NCI-H2107 (cell line): Measurements from ENCODE around the gene HTR1D.

Experiments
- DNase-seq: peaks from one replicate; lab custom pipeline; 2025; lab: John Stamatoyannopoulos, UW

Gene HTR1D

DNA sequence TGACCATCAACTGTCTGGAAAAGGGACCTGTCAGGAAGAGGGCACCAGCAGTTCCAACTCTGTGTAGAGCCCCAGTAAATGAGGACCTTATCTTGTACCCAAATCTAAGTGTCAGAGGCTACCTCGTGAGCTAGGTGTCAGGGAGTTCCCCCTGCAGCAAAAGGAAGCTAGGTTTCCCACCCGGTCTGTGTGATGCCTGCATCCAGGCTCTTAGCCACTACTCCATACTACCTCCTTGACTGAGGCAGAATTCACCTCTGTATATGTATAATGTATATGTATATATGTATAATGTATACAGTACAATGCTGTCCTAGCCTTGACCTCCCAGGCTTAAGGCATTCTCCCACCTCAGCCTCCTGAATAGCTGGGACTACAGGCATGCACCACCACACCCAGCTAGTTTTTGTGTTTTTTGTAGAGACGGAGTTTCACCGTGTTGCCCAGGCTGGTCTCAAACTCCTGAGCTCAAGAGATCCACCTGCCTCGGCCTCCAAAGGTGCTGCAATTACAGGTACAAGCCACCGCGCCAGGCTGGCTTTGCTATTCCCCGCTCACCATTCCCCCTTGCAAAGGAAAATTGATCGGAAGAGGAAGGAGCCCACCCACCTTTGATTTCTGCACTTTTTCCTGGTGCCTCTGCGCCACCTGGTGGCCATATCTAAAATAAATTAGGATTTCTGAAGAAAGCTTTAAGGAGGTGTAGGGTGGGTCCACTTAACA is 32.9 kb downstream of the HTR1D start:
- no peak for DNase-seq

GRCh38 chr1:23179862-23180261 is 37.4 kb downstream of the HTR1D start:
- DNase-seq = no peak

- no peak for DNase-seq
Observed at GRCh38 chr1:23178950-23179349, 38.4 kb downstream of the HTR1D start.

- DNase-seq = no peak
Observed at GRCh38 chr1:23178414-23178813, 38.9 kb downstream of the HTR1D start.

DNA sequence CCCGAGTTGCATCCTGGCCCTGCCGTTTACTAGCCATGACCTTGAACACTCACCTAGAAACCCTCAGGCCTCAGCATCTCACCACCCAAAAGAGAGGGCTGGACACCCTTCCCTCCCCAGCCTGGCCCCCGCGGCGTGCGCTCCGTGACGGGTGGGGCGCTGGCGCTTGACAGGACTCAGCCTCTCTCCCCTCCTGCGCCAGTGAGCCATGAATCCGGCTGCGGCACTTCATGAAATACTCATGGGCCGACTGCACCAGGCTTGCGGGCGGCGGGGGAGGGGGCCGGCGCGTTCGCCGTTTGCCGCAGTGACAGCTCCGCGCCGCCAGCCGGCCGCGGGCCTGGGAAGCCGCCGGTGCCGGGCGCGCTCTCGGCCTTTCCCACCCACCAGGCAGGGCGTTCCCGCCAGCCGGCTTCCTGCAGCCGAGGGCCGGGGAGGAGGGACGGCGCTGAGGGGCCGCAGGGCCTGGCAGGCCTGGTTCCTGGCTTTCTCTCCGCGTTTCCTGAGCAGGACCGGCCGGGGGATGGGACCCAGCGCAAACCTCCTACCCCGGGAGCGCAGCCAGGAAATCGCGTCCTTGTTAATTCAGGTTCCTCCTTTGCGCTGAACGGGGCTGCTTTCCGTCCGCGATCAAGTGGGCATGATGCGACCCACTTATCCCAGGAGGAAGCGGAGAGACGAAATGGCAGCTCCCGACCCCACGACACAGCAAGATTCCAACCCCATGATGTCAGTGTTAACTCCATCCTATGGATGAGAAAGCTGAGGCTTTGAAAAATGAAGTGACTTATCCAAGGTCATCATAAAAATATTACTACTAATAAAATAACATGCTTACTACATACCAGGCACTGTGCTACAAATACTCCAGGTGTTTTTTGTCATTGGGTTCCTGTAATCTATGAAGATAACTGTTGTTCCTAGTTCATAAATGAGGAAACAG is 39.6 kb downstream of the HTR1D start:
- DNase-seq = peak; percentile 41

GRCh38 chr1:23177031-23177430 is 40.3 kb downstream of the HTR1D start:
- no peak for DNase-seq

DNA sequence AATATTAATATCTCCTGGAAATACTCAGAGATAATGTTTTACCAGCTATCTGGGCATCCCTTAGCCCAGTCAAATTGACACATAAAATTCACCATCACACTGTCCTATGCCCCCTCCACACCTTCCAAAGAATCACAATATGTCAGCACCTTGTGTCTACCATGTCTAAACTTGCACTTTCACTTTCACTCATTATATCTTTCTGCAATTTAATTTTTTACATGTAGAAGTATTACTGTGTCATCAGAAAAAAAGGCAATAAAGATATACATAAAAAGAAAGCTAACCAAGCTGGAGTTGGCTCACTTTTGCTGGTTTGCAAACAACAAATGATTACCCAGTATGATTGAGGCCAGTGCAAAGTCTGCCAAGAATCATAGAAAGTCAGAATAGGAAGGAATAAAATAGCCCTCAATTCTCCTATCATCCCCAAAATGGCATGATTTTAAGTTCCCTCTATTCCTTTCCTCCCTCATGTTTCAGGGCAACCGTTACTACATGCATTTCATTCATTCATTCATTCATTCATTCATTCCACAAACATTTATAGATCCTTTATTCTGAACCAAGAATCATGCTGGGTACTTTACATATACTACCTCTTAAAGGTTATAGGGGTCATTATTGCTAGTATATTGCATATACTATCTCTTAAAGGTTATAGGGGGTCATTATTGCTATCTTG is 42.7 kb downstream of the HTR1D start:
- DNase-seq = no peak

DNA sequence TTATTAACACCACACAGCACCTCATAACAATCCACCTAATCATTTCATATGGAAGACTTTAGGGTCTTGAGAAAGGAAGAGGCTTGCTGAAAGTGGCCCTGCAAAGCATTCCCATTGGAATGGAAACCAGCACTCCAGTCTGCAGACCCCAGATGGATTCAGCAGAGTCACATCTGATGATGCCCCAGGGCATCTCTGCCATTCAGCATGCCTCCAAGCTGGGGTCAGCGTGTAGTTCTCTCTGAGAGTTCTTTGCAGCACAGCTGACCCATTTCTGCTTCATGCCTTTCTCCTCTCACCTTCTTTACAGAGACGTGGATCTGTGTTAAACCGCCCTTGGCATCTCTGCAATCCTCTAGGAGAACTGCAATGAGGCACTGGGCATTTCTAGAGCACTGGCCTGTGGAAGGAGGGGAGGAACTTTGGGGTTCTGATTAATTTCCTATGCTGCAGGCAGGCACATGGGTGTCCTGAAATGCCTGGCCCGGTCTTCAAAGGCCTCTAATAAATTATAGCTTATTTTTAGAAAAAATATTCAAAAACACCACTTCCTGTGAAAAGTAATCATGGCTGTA is 46.0 kb downstream of the HTR1D start:
- DNase-seq = no peak

GRCh38 chr1:23169727-23170335 is 47.5 kb downstream of the HTR1D start:
- no peak for DNase-seq

DNA sequence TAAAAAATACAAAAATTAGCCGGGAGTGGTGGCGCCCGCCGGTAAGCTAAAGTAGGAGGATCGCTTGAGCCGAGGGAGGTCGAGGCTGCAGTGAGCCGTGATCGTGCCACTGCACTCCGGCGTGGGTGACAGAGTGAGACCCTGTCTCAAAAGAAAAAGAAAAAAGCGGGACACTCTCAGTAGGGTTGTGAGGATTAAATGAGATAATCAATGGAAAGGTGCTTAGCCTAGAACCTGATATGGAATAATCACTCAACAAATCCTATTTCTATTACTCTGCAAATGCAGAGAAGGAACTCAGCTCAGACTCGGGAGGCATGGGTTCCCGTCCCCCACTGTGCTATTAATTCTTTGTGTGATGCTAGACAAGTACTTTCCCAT is 48.1 kb downstream of the HTR1D start:
- no peak for DNase-seq

- DNase-seq = peak; percentile 44
Observed at GRCh38 chr1:23168445-23169194, 48.7 kb downstream of the HTR1D start, which contains the start of gene LUZP1. Gene LUZP1, minus strand, starts transcription at chr1:23168856.

DNA sequence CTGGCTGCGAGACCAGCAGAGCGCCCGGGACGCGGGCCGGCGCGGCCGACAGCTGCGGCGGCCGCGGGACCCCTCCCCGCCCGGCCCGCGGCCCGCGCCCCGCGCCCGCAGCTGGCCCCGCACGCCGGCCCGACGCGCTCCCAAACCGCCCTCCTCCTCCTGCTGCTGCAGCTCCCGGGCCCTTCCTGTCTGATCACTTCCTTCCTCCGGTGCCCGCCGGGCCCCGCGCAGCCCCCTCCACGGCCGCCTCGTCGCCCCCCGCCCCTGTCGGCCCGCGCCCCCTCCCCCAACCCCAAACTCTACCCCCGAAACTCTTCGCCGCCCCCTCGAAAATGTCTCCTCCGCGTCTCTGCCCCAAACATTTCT is 49.2 kb downstream of the HTR1D start:
- no peak for DNase-seq

DNA sequence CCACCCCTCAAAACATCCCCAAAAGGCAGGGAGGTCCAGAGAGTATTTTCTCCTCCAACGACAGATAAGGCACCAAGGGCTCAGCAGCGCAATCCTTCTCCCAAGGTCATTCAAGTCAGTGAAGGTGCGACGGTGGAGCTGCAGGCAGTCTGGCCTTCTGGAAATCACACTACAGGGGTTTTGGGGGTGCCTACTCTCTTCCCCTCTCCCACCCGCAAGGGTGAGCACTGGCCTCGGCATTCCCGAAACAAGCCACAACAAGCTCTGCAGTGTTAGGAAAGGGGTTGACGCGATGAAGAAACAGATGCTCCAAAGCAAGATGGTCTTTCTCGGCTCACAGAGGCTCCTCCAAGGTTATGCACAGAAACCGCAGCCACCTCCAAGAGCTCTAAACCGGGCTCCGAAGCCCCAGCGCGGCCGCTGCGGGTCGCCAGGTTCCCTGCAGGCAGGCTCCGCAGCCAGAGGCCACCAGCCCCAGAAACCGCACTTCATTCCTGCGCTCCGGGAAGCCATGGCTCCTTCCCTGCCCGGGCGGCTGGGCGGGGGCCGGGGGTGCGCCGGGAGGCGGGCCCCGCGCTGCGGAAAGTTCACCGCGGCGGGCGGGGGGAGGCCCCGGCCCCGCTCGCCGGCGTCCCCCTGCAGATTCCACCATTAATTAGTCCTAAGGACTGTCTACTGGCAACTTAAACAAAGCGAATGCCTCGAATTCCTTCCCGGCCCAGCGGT is 49.8 kb downstream of the HTR1D start:
- no peak for DNase-seq

GRCh38 chr1:23166854-23167253 is 50.4 kb downstream of the HTR1D start:
- DNase-seq = no peak

- DNase-seq = no peak
Observed at GRCh38 chr1:23163395-23163794, 53.9 kb downstream of the HTR1D start.

GRCh38 chr1:23159963-23160877 is 57.1 kb downstream of the HTR1D start:
- no peak for DNase-seq

- no peak for DNase-seq
Observed at GRCh38 chr1:23156940-23157339, 60.4 kb downstream of the HTR1D start.

- DNase-seq = no peak
Observed at GRCh38 chr1:23152966-23153684, 64.2 kb downstream of the HTR1D start.

DNA sequence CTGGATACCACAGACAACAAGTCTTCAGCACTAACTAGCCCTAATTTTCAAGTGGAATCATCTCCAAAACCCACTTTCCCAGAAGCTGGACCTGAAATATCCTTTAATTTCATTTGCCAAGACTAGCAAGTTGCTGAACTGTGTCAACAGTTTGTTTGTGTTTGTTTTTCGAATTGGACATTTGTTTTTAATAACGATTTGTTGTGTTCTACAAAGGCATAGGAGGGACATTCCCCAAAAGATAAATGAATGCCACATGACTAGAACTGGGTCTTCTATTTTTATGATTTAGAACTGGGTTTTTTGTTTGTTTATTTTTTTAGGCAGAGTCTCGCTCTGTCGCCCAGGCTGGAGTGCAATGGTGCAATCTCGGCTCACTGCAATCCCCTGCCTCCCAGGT is 66.6 kb downstream of the HTR1D start:
- no peak for DNase-seq
